Lung (tissue), 12 donors: ENCODE data around the gene SLC22A23. TPM values are rescaled to one million over a fixed set of nuclear protein-coding genes. Genes with fewer than 3 reads are reported as not detected.

Experiments used
- ATAC-seq: fragments of 200-7000 bp; cut with Tn5 transposase; one replicate; pipeline ENCODE4 v1.9.1; 2020; ENCODE audit warnings: moderate number of reproducible peaks; ENCODE audit not compliant: insufficient read depth, low FRiP score
- DNase-seq, 3 donors: peaks; one replicate each; pipeline ENCODE4 v3.0.0-alpha.2; 2013 to 2017
- H3K27ac ChIP-seq, 2 donors: one replicate each; pipeline ENCODE4 v1.5.1; 2013; ENCODE audit warnings: mild to moderate bottlenecking in 2 of 2, moderate library complexity in 2 of 2, control low read depth in 1 of 2, inconsistent platforms in 1 of 2, low read depth in 1 of 2, low read length in 1 of 2
- H3K27me3 ChIP-seq, 3 donors: one replicate each; pipeline ENCODE4 v1.5.1; 2013; ENCODE audit warnings: low read length in 2 of 3; ENCODE audit not compliant: control insufficient read depth in 3 of 3, insufficient read depth in 3 of 3
- H3K36me3 ChIP-seq, 4 donors: one replicate each; pipeline ENCODE4 v1.5.1; 2013; ENCODE audit warnings: low read length in 4 of 4, mild to moderate bottlenecking in 1 of 4, moderate library complexity in 1 of 4; ENCODE audit not compliant: control insufficient read depth in 4 of 4, insufficient read depth in 4 of 4
- H3K4me1 ChIP-seq, 5 donors: one replicate each; pipeline ENCODE4 v1.5.1; 2013; ENCODE audit warnings: low read length in 5 of 5, mild to moderate bottlenecking in 2 of 5, moderate library complexity in 1 of 5; ENCODE audit not compliant: control insufficient read depth in 5 of 5, insufficient read depth in 5 of 5
- H3K4me3 ChIP-seq: one replicate; pipeline ENCODE4 v1.5.1; 2013; ENCODE audit warnings: mild to moderate bottlenecking, control low read depth, moderate library complexity
- H3K9ac ChIP-seq, 2 donors: one replicate each; pipeline ENCODE4 v1.5.1; 2013; ENCODE audit warnings: low read length in 2 of 2, control low read depth in 1 of 2; ENCODE audit not compliant: insufficient read depth in 1 of 2
- H3K9me3 ChIP-seq, 4 donors: one replicate each; pipeline ENCODE4 v1.5.1; 2013; ENCODE audit warnings: low read length in 3 of 4, mild to moderate bottlenecking in 1 of 4, moderate library complexity in 1 of 4; ENCODE audit not compliant: control insufficient read depth in 4 of 4, insufficient read depth in 3 of 4
- CTCF ChIP-seq: IDR thresholded peaks from 2 replicates; pipeline ENCODE4 v1.5.1; 2012; ENCODE audit warnings: mild to moderate bottlenecking; ENCODE audit errors: control extremely low read depth, extremely low read depth
- WGBS, 2 donors: extraction: QIAGEN DNeasy Blood & Tissue Kit; methylation state at CpG; one replicate each; pipeline ENCODE4 v1.1.7; 2013; 5-methylcytosine and 5-hydroxymethylcytosine counted together
- polyA plus RNA-seq, 2 donors: library from polyadenylated mRNA; stranded (reverse); fragments of 200-250 nt; gene quantifications; one replicate each; pipeline ENCODE4 v1.2.1, GENCODE V29; 2013
- total RNA-seq, 2 donors: library from RNA; depleted of rRNA in 1 of 2; stranded (reverse); fragments of >200 nt in 1 of 2; gene quantifications; one replicate each; pipeline ENCODE4 v1.2.1, GENCODE V29; 2014 to 2021
- donor health status: control.
- donor health status: control.
- donor health status: Bipolar disorder and iron deficiency.
- donor health status: healthy.
- donor health status: DM: yes; HTN: yes; CAD: no.

The SLC22A23 gene
- total and polyA plus RNA-seq, 4 donors = 6.6 to 45.6 (median 24.1) TPM

GRCh38 chr6:3266170-3266569 is 190.7 kb downstream of the SLC22A23 start:
- Histone ChIP-seq H3K4me3 (no peak overlapping the region), H3K9ac (no peak overlapping the region), H3K27me3 (no peaks in the 10 kb centered on the region), H3K36me3 (peaks cover 8 to 34% (median 16%) of the 10 kb centered on the region in 4 donors), H3K9me3 (no peaks in the 10 kb centered on the region), H3K27ac (no peak overlapping the region), H3K4me1 (peaks cover 0 to 7% (median under 1%) of the 10 kb centered on the region in 5 donors)
- DNase-seq (no peak), ATAC-seq (no peak)
- 52 to 63% methylated on average over 9 of the region's 9 CpGs for WGBS, 2 donors
- no peak for TF ChIP-seq CTCF

- no peak for ATAC-seq
- H3K27me3 ChIP-seq = no peaks in the 10 kb centered on the region
- DNase-seq = no peak
- no peak overlapping the region for H3K4me3 ChIP-seq
- H3K27ac ChIP-seq = no peak overlapping the region
- no peaks in the 10 kb centered on the region for H3K9me3 ChIP-seq
- WGBS, 2 donors = 66 to 67% methylated on average over 9 of the region's 9 CpGs
- no peak for TF ChIP-seq CTCF
- no peak overlapping the region for H3K9ac ChIP-seq
- H3K4me1 ChIP-seq = peaks cover 0 to 10% (median 6%) of the 10 kb centered on the region in 5 donors
- peaks cover 8 to 30% (median 14%) of the 10 kb centered on the region in 4 donors for H3K36me3 ChIP-seq
These were observed 191.2 kb downstream of the SLC22A23 start for GRCh38 chr6:3265671-3266070.

DNA sequence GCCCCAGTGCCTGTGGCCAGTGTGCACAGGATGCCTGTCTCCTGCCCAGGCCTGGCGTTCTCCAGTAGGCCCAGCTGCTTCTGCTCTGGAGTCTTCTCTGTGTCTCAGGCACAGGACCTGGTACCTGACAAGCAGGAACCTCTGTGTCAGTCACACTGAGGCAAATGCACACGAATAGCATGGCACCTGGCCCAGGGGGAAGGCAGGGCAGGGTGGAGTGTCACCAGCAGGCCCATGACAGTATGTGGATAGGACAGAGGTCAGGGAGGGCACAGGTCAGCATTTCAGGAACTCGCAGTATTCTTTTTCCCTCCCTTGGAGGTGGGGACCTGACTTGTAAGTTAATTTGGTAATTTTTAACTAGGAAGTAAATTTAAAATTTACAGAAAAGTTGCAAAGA is 192.5 kb downstream of the SLC22A23 start:
- Histone ChIP-seq H3K27ac (no peak overlapping the region), H3K36me3 (peaks cover 3 to 23% (median 10%) of the 10 kb centered on the region in 4 donors), H3K9ac (no peak overlapping the region), H3K27me3 (no peaks in the 10 kb centered on the region), H3K4me1 (peaks cover 0 to 16% (median 10%) of the 10 kb centered on the region in 5 donors), H3K9me3 (no peaks in the 10 kb centered on the region), H3K4me3 (no peak overlapping the region)
- no peak for TF ChIP-seq CTCF
- no peak for ATAC-seq
- WGBS, 2 donors = 83 to 85% methylated on average over 3 of the region's 3 CpGs
- DNase-seq = no peak

DNA sequence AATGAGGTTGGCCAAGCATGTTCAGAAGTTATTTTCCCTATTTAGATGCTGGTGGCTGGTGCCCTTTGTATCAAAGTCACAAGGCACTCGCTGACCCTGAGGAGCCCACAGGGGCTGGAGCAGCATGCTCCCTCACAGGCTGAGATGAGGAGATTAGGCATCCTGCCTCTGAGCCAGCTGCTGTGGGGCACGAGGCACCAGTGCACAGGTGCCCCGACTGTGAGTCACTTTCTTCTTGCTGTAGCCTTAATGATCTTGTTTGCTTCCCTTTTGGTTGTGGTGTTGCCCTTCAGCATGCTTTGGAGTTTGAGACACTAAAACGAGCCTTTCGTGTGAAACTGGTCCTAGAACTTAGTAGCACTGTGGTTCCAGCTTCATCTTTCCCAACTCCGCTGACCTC is 193.8 kb downstream of the SLC22A23 start:
- 83 to 89% methylated on average over 6 of the region's 6 CpGs for WGBS, 2 donors
- Histone ChIP-seq H3K27me3 (no peaks in the 10 kb centered on the region), H3K27ac (no peak overlapping the region), H3K4me1 (peaks cover 0 to 17% (median 10%) of the 10 kb centered on the region in 5 donors), H3K9ac (no peak overlapping the region), H3K36me3 (peaks cover 0 to 19% (median 5%) of the 10 kb centered on the region in 4 donors), H3K9me3 (no peaks in the 10 kb centered on the region), H3K4me3 (no peak overlapping the region)
- no peak for DNase-seq
- ATAC-seq = no peak
- no peak for TF ChIP-seq CTCF
